HG03108 (cell line): ENCODE measurements around the gene DBF4B.
"Not testable (repeated sequence)": the region's sequence is repeated elsewhere in the genome, so short reads cannot be mapped to it uniquely, and the experiment has no call there.

ENCODE experiments used
- ATAC-seq: cut with Tn5 transposase; IDR thresholded peaks from one replicate; pipeline ENCODE4 v1.9.1; 2021; ENCODE audit warnings: moderate library complexity; ENCODE audit not compliant: unreplicated experiment

DBF4B gene

DNA sequence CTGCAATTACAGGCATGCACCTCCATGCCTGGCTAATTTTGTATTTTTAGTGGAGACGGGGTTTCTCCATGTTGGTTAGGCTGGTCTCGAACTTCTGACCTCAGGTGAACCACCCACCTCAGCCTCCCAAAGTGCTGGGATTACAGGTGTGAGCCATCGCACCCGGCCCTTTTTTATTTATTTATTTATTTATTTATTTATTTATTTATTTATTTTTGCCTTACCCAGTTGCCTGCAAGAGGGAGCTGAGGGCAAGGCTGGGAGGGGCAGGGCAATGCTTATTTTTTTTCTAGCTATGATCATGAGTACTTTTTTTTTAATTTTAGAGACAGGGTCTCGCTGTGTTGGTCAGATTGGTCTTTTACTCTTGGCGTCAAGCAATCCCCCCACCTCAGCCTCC, 17.7 kb downstream of the DBF4B start:
- ATAC-seq, result not testable (repeated sequence)

GRCh38 chr17:44733753-44734152, 25.3 kb downstream of the DBF4B start:
- ATAC-seq, result no peak

GRCh38 chr17:44734272-44734671, 25.8 kb downstream of the DBF4B start:
- no peak for ATAC-seq

- no peak for ATAC-seq
These were observed 28.2 kb downstream of the DBF4B start for GRCh38 chr17:44736551-44737240.

GRCh38 chr17:44738214-44738906, 29.9 kb downstream of the DBF4B start:
- no peak for ATAC-seq

GRCh38 chr17:44741316-44741715, 32.9 kb downstream of the DBF4B start:
- ATAC-seq, result no peak

GRCh38 chr17:44745301-44745700, 36.8 kb downstream of the DBF4B start:
- no peak for ATAC-seq

DNA sequence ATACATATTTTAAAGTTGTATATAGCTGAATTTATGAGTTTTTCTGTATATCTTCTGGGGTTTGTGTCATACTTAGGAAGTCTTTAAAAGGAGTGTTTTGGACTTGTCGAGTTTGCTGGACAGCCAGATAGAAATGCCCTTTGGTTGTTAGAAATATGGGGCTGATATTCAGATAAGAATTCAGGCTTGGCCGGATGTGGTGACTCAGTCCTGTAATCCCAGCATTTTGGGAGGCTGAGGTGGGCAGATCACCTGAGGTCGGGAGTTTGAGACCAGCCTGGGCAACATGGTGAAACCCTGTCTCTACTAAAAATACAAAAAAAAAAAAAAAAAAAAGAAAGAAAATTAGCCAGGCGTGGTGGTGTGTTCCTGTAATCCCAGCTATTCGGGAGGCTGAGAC, 37.3 kb downstream of the DBF4B start:
- not testable (repeated sequence) for ATAC-seq

DNA sequence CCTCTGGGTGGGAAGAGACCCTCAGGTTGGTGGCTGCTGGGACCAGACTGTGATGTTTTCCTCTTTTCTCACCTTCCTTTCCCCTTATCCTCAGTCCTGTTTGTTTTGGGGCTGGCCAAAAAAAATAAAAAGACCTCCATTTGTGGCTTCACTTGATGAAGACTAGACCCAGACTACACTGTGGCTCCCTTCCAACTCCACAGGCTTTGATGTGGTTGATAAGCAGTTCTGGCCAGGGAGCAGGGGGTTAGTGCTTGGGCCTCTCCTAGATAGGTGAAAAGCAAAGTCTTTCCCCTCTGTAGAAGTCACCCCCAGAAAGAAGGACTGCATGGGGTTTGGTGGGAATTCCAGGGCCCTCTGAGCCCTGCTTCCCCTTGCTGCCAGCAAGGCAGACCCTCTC, 39.1 kb downstream of the DBF4B start:
- ATAC-seq, result no peak

DNA sequence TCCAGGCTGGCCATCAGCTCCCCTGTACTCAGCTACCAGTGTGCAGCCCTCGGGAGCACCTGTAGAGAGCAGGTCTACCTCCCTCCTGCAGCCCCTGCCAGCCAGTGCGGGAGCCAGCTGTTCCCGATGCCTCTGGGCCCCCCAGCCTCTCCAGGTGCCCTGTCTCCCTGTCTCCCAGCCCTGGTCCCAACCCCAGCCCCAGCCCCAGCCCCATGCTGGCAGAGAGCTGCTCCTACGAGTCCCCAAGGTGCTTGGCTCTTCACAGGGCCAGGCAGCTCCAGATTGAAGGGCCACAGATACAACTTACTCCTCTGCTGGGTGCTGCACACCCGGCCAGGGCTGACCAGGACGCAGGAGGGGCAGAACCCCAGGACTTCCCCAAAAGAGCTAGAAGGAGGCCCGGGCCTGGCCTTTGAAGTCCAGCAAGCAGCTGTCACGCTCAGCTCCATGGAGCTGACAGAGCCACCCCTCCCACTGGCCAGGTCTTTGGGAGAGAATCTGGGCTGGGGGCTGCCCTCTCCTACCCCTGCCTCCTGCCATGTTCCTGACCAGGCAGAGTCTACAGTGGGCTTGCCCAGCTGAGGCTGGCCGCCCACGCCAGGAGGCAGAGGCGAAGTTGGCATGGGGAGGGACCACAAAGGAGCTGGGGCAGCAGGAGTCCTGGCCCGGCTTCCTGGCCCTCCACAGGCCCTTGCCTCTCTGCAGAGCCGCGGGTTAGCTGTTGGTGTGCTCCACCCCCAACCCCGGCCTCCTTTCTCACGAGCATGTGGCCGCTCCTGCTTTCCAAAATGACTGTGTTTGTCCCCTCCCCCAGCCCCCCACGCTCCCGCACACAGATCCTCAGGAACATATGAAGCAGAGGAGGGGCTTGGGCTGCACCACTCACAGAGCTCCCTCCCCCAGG, 40.9 kb downstream of the DBF4B start:
- no peak for ATAC-seq

- no peak for ATAC-seq
These were observed 41.5 kb downstream of the DBF4B start for GRCh38 chr17:44749980-44750318.

DNA sequence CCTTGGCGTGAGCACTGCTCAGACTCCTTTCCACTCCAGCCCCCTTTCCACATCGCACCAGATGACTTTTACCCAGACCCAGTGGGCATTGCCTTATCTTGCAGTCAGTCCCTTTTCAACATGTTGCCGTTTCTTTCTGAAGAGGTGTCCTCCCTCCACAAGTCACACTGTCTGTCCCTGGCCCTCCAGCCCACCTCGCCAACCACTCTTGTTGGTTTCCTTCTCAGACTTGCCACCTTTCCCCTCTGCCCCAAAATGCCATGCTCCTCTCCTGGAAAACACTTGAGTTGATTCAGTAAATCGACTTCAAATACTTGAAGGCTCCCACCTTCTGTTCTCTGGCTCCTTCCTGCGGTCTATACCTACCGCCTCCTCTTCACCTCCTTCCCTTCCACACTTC, 42.9 kb downstream of the DBF4B start:
- ATAC-seq, result no peak

GRCh38 chr17:44751806-44752205, 43.3 kb downstream of the DBF4B start:
- ATAC-seq, result no peak

DNA sequence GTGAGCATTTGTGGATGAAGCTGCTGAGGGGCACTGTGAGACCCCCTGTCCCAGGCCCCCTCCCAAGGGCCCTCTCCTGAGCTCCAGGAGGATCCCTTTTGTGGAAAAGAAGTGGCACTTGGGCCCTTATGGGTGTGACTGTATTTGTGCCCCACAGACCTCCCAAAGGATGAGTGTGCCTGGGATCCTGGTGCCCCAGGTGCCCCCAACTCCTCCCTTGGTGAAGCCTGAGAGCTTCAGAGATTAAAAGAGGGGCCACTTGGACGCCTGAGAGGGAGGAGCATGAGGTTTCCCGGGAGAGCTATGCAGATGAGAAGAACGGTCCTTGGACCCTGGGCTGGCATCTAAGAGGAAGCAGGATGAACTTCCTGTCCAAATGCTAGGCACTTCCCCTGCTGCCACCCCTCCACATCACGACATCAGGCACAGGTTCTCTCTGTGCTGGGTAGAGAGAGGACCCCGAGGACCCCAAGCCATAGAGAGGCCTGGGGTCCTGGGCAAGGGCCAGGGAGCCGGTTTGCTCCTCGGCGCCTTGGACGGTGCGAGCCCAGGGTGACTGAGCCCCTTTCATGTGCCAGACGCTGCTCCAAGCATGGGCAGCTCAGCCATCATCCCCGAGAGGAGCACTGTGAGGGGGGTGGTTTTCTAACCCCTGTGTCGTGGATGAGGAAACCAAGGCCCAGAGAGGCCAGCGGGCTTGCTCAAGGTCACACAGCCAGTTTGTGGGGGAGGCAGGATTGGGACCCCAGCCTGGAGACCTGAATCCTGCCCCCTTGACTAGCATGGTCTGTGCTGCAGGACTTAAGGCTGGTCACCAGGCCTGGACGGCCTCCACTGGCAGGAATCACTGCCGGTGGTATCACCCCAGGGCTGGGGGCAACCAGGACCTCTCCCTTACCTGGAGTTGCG, 44.7 kb downstream of the DBF4B start:
- no peak for ATAC-seq

DNA sequence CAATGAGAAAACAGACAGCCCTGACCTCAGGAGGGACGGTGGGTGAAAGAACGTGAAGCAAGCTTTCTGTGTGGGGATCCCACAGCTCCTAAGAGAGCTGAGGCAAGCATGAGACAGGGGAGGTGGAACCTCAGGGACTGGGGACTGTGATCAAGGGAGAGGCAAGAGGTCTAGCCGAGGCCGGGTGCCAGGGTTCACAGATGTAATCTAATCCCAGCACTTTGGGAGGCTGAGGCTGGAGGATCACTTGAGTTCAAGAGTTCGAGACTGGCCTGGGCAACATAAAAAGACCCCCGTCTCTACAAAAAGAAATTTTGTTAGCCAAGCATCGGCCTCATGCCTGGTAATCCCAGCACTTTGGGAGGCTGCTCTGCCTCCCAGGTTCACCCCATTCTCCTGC, 45.8 kb downstream of the DBF4B start:
- ATAC-seq, result no peak

- not testable (repeated sequence) for ATAC-seq
These were observed 46.7 kb downstream of the DBF4B start for GRCh38 chr17:44755180-44755579.

DNA sequence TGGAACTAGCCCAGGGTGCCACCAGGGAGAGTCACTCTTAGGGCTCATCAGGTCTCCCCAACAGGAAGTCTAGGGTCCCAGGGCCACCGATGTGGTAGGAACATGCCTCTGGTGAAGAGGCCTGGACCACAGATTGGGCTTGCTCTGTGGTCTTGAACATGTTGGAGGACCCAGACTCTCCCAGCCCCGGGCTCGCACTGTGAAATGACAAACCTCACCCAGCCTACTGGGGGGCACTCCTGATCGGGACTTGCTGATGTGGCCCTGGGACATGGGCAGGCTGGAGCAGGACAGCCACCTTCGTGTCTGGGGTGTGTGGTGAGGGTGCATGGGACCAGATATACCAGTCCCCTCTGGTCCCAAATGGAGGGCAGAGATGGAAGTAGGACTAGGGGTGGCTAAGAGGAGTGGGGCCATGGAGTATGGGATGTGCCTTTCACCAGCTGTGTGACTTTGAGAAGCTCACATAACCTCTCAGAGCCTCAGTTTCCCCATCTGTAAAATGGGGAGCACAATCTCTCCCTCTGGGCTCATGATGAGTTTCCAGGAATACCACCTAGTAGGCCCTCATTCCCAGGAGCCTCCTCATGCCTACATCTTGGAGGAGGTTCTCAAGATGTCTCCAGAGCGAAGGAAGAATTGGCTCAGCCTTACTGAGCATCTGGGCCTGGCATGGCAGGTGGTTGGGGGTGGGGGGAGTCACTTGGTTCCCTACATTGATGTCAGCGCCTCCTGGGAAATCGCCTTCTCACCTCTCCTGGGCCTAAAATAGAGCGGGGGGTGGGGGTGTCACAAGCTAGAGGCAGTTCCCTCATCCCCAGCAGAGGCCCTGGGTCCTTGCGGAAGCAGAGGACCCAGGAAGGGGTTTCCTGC, 48.8 kb downstream of the DBF4B start:
- no peak for ATAC-seq

DNA sequence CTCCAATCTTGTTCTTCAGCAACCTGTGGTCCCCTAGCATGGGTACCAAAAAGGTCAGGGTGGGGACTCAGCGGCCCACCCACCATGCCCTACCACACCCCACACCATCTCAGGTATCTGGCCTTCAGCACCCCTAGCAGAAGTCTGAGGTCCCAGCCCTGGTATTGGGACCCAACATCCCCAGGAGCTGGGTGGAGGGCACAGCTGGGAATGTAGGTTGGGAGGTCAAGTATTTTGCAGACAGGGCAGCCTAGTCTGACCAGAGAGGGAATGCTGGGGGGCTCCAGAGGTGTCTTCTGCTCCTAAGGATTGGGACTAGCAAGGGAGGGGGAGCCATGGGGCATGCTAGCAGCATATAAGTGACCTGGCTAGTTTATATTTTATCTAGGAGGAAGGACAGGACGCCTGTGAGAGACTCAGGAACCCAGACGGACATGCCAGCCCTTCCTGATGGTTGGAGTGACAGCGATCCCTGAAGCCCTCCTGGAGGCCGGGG, 49.5 kb downstream of the DBF4B start:
- no peak for ATAC-seq

DNA sequence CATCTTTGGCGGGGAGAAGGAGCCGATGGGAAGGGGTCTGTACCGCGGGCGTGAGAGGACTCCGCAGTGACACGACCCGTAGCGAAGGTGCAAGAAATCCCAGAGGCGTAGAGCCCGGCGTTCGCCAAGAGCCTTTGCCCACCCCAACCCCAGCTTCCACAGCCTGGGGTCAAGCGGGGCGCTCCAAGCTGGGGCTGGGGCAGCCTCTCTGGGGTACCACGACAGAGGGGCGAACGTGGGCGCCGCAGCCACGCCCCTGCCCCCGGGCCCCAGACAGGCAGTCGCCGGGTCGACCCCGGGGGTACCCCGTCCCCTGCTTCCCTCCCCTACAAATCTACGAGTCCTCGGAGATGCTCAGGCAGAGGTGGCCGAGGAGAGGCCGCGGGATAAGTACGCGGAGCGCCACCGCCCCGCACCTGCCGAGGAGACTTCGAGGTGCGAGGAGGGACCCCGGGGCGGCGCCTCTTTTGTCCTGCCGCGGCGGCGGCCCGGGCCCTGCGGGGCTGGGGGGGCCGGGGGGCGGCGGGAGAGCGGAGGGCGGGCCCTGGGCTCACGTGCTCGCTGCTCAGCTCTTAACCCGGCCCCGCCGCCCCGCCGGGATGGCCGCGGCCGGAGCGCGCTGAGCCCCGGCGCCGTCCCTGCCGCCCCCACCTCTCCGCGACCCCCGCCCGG, 50.1 kb downstream of the DBF4B start, which contains the start of gene ADAM11:
TSS of gene ADAM11 (plus strand) at position 575 of the 672 bp plus-strand sequence. CDS start 212 bp downstream, outside the sequence.
- no peak for ATAC-seq
